ENCODE measurements around the gene CAV1.
A peak's percentile ranks its signal among the peaks of the same experiment; 100 is the strongest.
"Not testable (repeated sequence)": the region's sequence is repeated elsewhere in the genome, so short reads cannot be mapped to it uniquely, and the experiment has no call there.

CAV1 gene

GRCh38 chr7:116524609-116525297, at the start of gene CAV1:
TSS of gene CAV1 (plus strand) at chr7:116525036. CDS start at chr7:116525063, 27 bp downstream.
- peak; percentile 97 for DNase-seq (ENCODE audit: low read depth, low spot score)
- in situ Hi-C loops (cut with HindIII; ENCODE audit: low sequenced_read_pairs), result no loop called here
- TF ChIP-seq, protein P1, sequence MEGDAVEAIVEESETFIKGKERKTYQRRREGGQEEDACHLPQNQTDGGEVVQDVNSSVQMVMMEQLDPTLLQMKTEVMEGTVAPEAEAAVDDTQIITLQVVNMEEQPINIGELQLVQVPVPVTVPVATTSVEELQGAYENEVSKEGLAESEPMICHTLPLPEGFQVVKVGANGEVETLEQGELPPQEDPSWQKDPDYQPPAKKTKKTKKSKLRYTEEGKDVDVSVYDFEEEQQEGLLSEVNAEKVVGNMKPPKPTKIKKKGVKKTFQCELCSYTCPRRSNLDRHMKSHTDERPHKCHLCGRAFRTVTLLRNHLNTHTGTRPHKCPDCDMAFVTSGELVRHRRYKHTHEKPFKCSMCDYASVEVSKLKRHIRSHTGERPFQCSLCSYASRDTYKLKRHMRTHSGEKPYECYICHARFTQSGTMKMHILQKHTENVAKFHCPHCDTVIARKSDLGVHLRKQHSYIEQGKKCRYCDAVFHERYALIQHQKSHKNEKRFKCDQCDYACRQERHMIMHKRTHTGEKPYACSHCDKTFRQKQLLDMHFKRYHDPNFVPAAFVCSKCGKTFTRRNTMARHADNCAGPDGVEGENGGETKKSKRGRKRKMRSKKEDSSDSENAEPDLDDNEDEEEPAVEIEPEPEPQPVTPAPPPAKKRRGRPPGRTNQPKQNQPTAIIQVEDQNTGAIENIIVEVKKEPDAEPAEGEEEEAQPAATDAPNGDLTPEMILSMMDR (IDR thresholded peaks at IDR 0.05; ENCODE audit: low read depth, low read length), result peak; percentile 31
- H3K4me3 ChIP-seq (ENCODE audit: low read depth, low read length), result peak within 1 kb of the TSS; percentile 89

DNA sequence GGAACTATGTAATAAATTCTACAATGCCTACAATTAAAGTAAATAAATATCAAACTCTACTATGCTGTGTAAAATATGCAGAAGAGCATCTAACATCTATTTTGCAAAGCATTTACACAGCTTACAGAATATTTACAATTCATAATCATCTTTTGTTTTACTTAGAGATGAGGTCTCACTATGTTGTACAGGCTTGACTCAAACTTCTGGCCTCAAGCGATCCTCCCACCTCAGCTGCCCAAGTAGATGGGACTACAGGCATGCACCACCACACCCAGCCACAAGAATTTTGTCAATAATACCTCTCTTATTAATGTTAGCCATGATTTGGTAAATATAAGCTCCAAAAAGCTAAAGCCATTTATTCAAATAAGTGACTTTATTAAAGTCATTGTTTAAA, 47.2 kb upstream of the CAV1 start:
- in situ Hi-C loops (cut with HindIII; ENCODE audit: low sequenced_read_pairs), result no loop called here
- DNase-seq (ENCODE audit: low read depth, low spot score), result no peak
- no peak overlapping the region for H3K4me3 ChIP-seq (ENCODE audit: low read depth, low read length)

GRCh38 chr7:116478834-116479233, 46.0 kb upstream of the CAV1 start:
- in situ Hi-C loops (cut with HindIII; ENCODE audit: low sequenced_read_pairs), result no loop called here
- TF ChIP-seq, protein P1 (IDR thresholded peaks at IDR 0.05; ENCODE audit: low read depth, low read length), result no peak
- no peak overlapping the region for H3K4me3 ChIP-seq (ENCODE audit: low read depth, low read length)
- no peak for DNase-seq (ENCODE audit: low read depth, low spot score)

More for the DNA sequence above, 47.2 kb upstream of the CAV1 start:
- TF ChIP-seq, protein P1 (IDR thresholded peaks at IDR 0.05; ENCODE audit: low read depth, low read length), result no peak

DNA sequence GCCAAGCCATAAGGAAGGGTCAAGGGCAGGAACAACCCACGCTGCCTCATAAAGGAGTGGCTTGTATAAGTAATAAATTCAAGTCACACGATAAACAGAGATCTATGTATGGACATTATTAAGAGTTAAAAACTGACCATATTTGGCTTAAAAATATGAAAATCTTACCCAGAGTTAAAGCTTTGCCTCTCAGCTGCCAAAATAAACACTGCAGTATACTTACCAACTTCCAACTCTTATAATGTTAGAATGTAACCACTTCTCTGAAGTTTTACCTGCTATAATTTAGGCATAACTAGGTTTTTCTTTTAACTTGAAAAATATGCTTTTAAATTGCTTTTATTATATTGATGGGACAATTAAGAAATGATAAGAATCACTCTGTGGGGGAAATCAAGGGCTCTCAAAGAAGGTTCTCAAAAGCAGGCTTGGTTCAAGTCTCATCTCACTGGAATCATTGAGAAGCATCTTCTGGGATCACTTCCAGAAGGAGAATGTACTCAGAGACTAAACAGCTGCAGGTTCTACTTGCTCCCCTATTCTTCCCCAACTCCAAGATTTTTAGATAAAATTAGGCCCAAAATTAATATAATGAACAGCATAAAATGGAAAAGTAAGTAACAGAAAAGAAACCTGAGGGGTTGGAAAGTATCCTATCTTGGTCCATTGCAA, 41.4 kb upstream of the CAV1 start:
- TF ChIP-seq, protein P1 (IDR thresholded peaks at IDR 0.05; ENCODE audit: low read depth, low read length), result no peak
- no peak for DNase-seq (ENCODE audit: low read depth, low spot score)
- in situ Hi-C loops (cut with HindIII; ENCODE audit: low sequenced_read_pairs), result no loop called here
- H3K4me3 ChIP-seq (ENCODE audit: low read depth, low read length), result no peak overlapping the region

DNA sequence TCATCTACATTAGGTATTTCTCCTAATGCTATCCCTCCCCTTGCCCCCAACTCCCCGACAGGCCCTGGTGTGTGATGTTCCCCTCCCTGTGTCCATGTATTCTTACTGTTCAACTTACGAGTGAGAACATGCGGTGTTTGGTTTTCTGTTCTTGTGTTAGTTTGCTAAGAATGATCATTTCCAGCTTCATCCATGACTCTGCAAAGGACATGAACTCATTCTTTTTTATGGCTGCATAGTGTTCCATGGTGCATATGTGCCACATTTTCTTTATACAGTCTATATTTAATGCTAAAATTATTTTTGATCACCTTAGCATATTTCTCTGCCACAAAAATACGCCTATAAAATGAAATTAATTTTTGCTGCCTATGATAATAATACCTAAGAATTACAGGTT, 40.4 kb upstream of the CAV1 start:
- in situ Hi-C loops (cut with HindIII; ENCODE audit: low sequenced_read_pairs); H3K4me3 ChIP-seq (ENCODE audit: low read depth, low read length); DNase-seq (ENCODE audit: low read depth, low spot score): not testable (repeated sequence)

DNA sequence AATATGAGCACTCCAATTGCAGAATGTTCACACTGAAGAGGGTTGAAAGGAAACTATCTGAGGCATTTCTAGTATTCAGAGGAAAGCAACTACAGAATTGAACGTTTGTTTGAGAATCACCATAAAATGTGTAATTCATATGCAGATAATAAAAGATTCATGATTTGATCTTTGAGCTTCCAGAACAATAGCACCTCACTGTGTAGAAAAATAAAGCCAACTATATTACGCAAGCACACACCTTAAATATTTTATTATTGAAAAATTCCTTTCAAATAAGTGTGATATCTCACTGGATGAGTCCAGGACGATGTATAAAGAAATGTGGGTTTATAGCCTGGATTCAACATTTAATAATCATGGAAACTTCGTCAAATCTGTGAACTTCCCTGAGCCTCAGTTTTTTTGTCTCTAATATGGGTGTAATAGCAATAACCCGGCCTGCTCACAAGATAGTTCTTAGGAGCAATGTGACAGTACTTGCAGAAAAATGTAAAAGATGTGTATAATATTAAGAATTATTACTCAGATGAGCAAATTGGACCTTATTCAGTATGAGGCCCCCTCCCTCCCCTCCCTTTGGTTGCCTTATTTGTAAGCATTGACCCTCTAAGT, 36.8 kb upstream of the CAV1 start:
- DNase-seq (ENCODE audit: low read depth, low spot score), result no peak
- TF ChIP-seq, protein P1 (IDR thresholded peaks at IDR 0.05; ENCODE audit: low read depth, low read length), result no peak
- H3K4me3 ChIP-seq (ENCODE audit: low read depth, low read length), result no peak overlapping the region
- in situ Hi-C loops (cut with HindIII; ENCODE audit: low sequenced_read_pairs), result no loop called here

- in situ Hi-C loops (cut with HindIII; ENCODE audit: low sequenced_read_pairs), result no loop called here
- TF ChIP-seq, protein P1 (IDR thresholded peaks at IDR 0.05; ENCODE audit: low read depth, low read length), result no peak
- DNase-seq (ENCODE audit: low read depth, low spot score), result no peak
- no peak overlapping the region for H3K4me3 ChIP-seq (ENCODE audit: low read depth, low read length)
Observed at GRCh38 chr7:116490351-116490750, 34.5 kb upstream of the CAV1 start.

Data from astrocyte of the spinal cord (primary cell).